IMR-90 (cell line): ENCODE results near the gene FNDC5. TPM values are rescaled to one million over a fixed set of nuclear protein-coding genes. Genes with fewer than 3 reads are reported as not detected.

Experiments
- ATAC-seq: fragments of 200-7000 bp; cut with Tn5 transposase; 2 replicates; pipeline ENCODE4 v1.9.1; 2020; ENCODE audit warnings: low read depth, mild to moderate bottlenecking, moderate library complexity
- BruUV-seq: library from RNA; stranded (reverse); fragments of 400-500 nt; replicated peaks from 2 replicates; lab custom pipeline; 2021; lab: Mats Ljungman, UMichigan
- CTCF ChIA-PET: fragments of 300-600 bp; formaldehyde crosslinking; extraction: SDS; loops from one replicate; lab custom pipeline; 2021; ENCODE audit warnings: antibody characterized with exemption; lab: Yijun Ruan, JAX
- POLR2A ChIA-PET: fragments of 300-600 bp; sonication (Branson Sonifier 250); formaldehyde crosslinking; loops from one replicate; lab custom pipeline; 2022; ENCODE audit warnings: antibody characterized with exemption; ENCODE audit not compliant: unreplicated experiment; lab: Charles Lee
- DNase-seq: peaks from one replicate; pipeline ENCODE4 v3.0.0; 2013
- H2AFZ ChIP-seq: replicated peaks from 2 replicates; pipeline ENCODE3; 2013; ENCODE audit warnings: low read length, mild to moderate bottlenecking; ENCODE audit not compliant: poor library complexity
- H2AK5ac ChIP-seq: 2 replicates; pipeline ENCODE4 v1.6.1; 2013; ENCODE audit warnings: low read depth, low read length, inconsistent platforms
- H2AK9ac ChIP-seq: replicated peaks from 2 replicates; pipeline ENCODE3; 2013; ENCODE audit warnings: mild to moderate bottlenecking, low read depth, low read length, moderate library complexity; ENCODE audit not compliant: poor library complexity
- H2BK120ac ChIP-seq: 2 replicates; pipeline ENCODE4 v1.6.1; 2013; ENCODE audit warnings: low read depth, low read length, inconsistent platforms
- H2BK15ac ChIP-seq: 3 replicates; pipeline ENCODE4 v1.6.1; 2013; ENCODE audit warnings: low read depth, low read length, inconsistent platforms
- H2BK20ac ChIP-seq: 2 replicates; pipeline ENCODE4 v1.6.1; 2013; ENCODE audit warnings: low read depth, mild to moderate bottlenecking, inconsistent platforms, low read length, moderate library complexity
- H2BK5ac ChIP-seq: 2 replicates; pipeline ENCODE4 v1.6.1; 2013; ENCODE audit warnings: mild to moderate bottlenecking, low read depth, low read length, inconsistent platforms; ENCODE audit not compliant: poor library complexity, severe bottlenecking
- H3K14ac ChIP-seq: replicated peaks from 2 replicates; pipeline ENCODE4 v1.6.1; 2013; ENCODE audit warnings: low read depth, low read length, inconsistent platforms
- H3K18ac ChIP-seq: 2 replicates; pipeline ENCODE4 v1.6.1; 2013; ENCODE audit warnings: low read depth, low read length, control low read depth
- H3K23ac ChIP-seq: 2 replicates; pipeline ENCODE4 v1.6.1; 2013; ENCODE audit warnings: low read depth, low read length, inconsistent platforms
- H3K27ac ChIP-seq: 2 replicates; pipeline ENCODE4 v1.5.1; 2013; ENCODE audit warnings: mild to moderate bottlenecking, control low read depth, low read length; ENCODE audit not compliant: insufficient read depth
- H3K27me3 ChIP-seq: 2 replicates; pipeline ENCODE4 v1.6.1; 2013; ENCODE audit warnings: low read length; ENCODE audit not compliant: control insufficient read depth, insufficient read depth
- H3K36me3 ChIP-seq: 2 replicates; pipeline ENCODE4 v1.6.1; 2013; ENCODE audit warnings: low read length, mixed read lengths; ENCODE audit not compliant: control insufficient read depth, insufficient read depth
- H3K4ac ChIP-seq: 2 replicates; pipeline ENCODE4 v1.6.1; 2013; ENCODE audit warnings: low read depth, low read length, inconsistent platforms
- H3K4me1 ChIP-seq: 2 replicates; pipeline ENCODE4 v1.6.1; 2013; ENCODE audit warnings: low read length, mixed read lengths; ENCODE audit not compliant: control insufficient read depth, insufficient read depth
- H3K4me2 ChIP-seq: 2 replicates; pipeline ENCODE4 v1.6.1; 2013; ENCODE audit warnings: low read depth, mild to moderate bottlenecking, control low read depth, low read length, moderate library complexity
- H3K4me3 ChIP-seq: 2 replicates; pipeline ENCODE4 v1.5.1; 2013; ENCODE audit warnings: low read depth, mild to moderate bottlenecking, control low read depth, low read length, moderate library complexity; ENCODE audit not compliant: insufficient read depth
- H3K56ac ChIP-seq: 2 replicates; pipeline ENCODE4 v1.6.1; 2013; ENCODE audit warnings: low read length, inconsistent platforms; ENCODE audit not compliant: insufficient read depth; ENCODE audit errors: extremely low read depth
- H3K79me1 ChIP-seq, 2 experiments: 2 replicates each; pipeline ENCODE4 v1.6.1; 2013; ENCODE audit warnings: low read length in 2 of 2, inconsistent platforms in 1 of 2, low read depth in 1 of 2
- H3K9ac ChIP-seq: 2 replicates; pipeline ENCODE4 v1.6.1; 2013; ENCODE audit warnings: low read depth, low read length, control low read depth
- H3K9me1 ChIP-seq: 2 replicates; pipeline ENCODE4 v1.6.1; 2013; ENCODE audit warnings: low read length, inconsistent platforms; ENCODE audit not compliant: insufficient read depth
- H3K9me3 ChIP-seq: 2 replicates; pipeline ENCODE4 v1.6.1; 2013; ENCODE audit warnings: low read length; ENCODE audit not compliant: control insufficient read depth, insufficient read depth
- H4K20me1 ChIP-seq: 2 replicates; pipeline ENCODE4 v1.6.1; 2013; ENCODE audit warnings: low read length, inconsistent platforms; ENCODE audit not compliant: insufficient read depth
- H4K5ac ChIP-seq: 2 replicates; pipeline ENCODE4 v1.6.1; 2013; ENCODE audit warnings: mild to moderate bottlenecking, low read depth, low read length, control low read depth
- H4K8ac ChIP-seq, 2 experiments: 2 replicates each; pipeline ENCODE4 v1.6.1; 2013; ENCODE audit warnings: low read depth in 2 of 2, low read length in 2 of 2, control low read depth in 1 of 2, inconsistent platforms in 1 of 2
- H4K91ac ChIP-seq: 2 replicates; pipeline ENCODE4 v1.6.1; 2013; ENCODE audit warnings: low read depth, low read length, inconsistent platforms; ENCODE audit not compliant: insufficient read depth
- BHLHE40 ChIP-seq: fragments of 150-350 bp; IDR thresholded peaks from 2 replicates; pipeline ENCODE4 v1.6.1; 2016; ENCODE audit warnings: mild to moderate bottlenecking, low read depth, low read length
- CEBPB ChIP-seq: IDR thresholded peaks from 2 replicates; pipeline ENCODE4 v1.6.1; 2012; ENCODE audit warnings: low read depth, low read length, improper control_type of control experiment
- CHD1 ChIP-seq: IDR thresholded peaks from 2 replicates; pipeline ENCODE4 v1.6.1; 2012; ENCODE audit warnings: low read depth, low read length, improper control_type of control experiment
- FOS ChIP-seq: fragments of 150-350 bp; IDR thresholded peaks from 2 replicates; pipeline ENCODE4 v1.6.1; 2016; ENCODE audit warnings: low read depth, low read length
- MAFK ChIP-seq: IDR thresholded peaks from 2 replicates; pipeline ENCODE4 v1.6.1; 2012; ENCODE audit warnings: low read depth, low read length, improper control_type of control experiment
- MAZ ChIP-seq: IDR thresholded peaks from 2 replicates; pipeline ENCODE4 v1.6.1; 2012; ENCODE audit warnings: low read depth, mild to moderate bottlenecking, low read length, improper control_type of control experiment, moderate library complexity, borderline replicate concordance
- MXI1 ChIP-seq: IDR thresholded peaks from 2 replicates; pipeline ENCODE4 v1.6.1; 2012; ENCODE audit warnings: low read depth, mild to moderate bottlenecking, low read length, moderate library complexity, borderline replicate concordance
- NFE2L2 ChIP-seq: fragments of 150-350 bp; IDR thresholded peaks from 2 replicates; pipeline ENCODE4 v1.6.1; 2016; ENCODE audit warnings: low read depth, mild to moderate bottlenecking, low read length
- POLR2A ChIP-seq: IDR thresholded peaks from 2 replicates; pipeline ENCODE4 v1.6.1; 2012; ENCODE audit warnings: mild to moderate bottlenecking, low read depth, low read length
- RAD21 ChIP-seq: IDR thresholded peaks from 2 replicates; pipeline ENCODE4 v1.6.1; 2012; ENCODE audit warnings: low read length, improper control_type of control experiment
- RCOR1 ChIP-seq: IDR thresholded peaks from 2 replicates; pipeline ENCODE4 v1.6.1; 2012; ENCODE audit warnings: mild to moderate bottlenecking, low read length, improper control_type of control experiment; ENCODE audit not compliant: insufficient replicate concordance
- RFX5 ChIP-seq: IDR thresholded peaks from 2 replicates; pipeline ENCODE4 v1.8.0; 2012; ENCODE audit warnings: low read depth, mild to moderate bottlenecking, low read length, moderate library complexity
- SMC3 ChIP-seq: fragments of 150-350 bp; IDR thresholded peaks from 2 replicates; pipeline ENCODE4 v1.6.1; 2016; ENCODE audit warnings: low read depth, mild to moderate bottlenecking, antibody characterized with exemption, low read length, moderate library complexity
- WGBS, 2 experiments: methylation state at CpG; one replicate each; pipeline versions ENCODE4 v1.1.5 to v1.1.7; 2013; ENCODE audit warnings: missing lambda C conversion rate in 2 of 2; ENCODE audit not compliant: insufficient read length in 1 of 2; ENCODE audit errors: extremely low coverage in 2 of 2; 5-methylcytosine and 5-hydroxymethylcytosine counted together
- dilution Hi-C: fragments of 300-500 bp; cut with HindIII; formaldehyde crosslinking; loops from one replicate; pipeline ENCODE4 v1.14.3; 2018; ENCODE audit warnings: low sequenced_read_pairs; ENCODE audit not compliant: unreplicated experiment
- in situ Hi-C: fragments of 300-500 bp; cut with MboI; formaldehyde crosslinking; loops from 3 replicates; pipeline ENCODE4 v1.14.3; 2019; ENCODE audit warnings: low sequenced_read_pairs, inconsistent platforms, mixed read lengths
- intact Hi-C: fragments of 100-400 bp; cut with micrococcal nuclease; formaldehyde crosslinking; loops from 2 replicates; pipeline ENCODE4 v1.10.0; 2022
- polyA plus RNA-seq, 3 experiments: library from polyadenylated mRNA; depleted of rRNA; stranded (reverse); fragments of >200 nt; gene quantifications; 2 replicates each; pipeline ENCODE4 v1.2.3, GENCODE V29; 2012; ENCODE audit warnings: low replicate concordance in 1 of 3
- total RNA-seq: library from RNA; depleted of rRNA; stranded (reverse); fragments of >200 nt; gene quantifications from 2 replicates; pipeline ENCODE4 v1.2.3, GENCODE V29; 2012
- TF ChIP-seq, protein P1 (sequence below): fragments of 150-350 bp; IDR thresholded peaks from 2 replicates; pipeline ENCODE4 v1.6.1; 2016; ENCODE audit warnings: low read depth, mild to moderate bottlenecking, low read length, moderate library complexity, borderline replicate concordance
- TF ChIP-seq, protein P2 (sequence below): conservative IDR thresholded peaks from 2 replicates; pipeline ENCODE4 v1.5.1; 2012; ENCODE audit warnings: mild to moderate bottlenecking, low read depth, low read length, improper control_type of control experiment
- TF ChIP-seq, protein P3 (sequence below): fragments of 150-350 bp; IDR thresholded peaks from 2 replicates; pipeline ENCODE4 v1.6.1; 2017; ENCODE audit warnings: mild to moderate bottlenecking, antibody characterized with exemption, low read length, low read depth

The FNDC5 gene
- total and polyA plus RNA-seq, 2 of the 4 experiments (the other 2 are of a cell fraction), result 1.2 to 1.6 TPM

DNA sequence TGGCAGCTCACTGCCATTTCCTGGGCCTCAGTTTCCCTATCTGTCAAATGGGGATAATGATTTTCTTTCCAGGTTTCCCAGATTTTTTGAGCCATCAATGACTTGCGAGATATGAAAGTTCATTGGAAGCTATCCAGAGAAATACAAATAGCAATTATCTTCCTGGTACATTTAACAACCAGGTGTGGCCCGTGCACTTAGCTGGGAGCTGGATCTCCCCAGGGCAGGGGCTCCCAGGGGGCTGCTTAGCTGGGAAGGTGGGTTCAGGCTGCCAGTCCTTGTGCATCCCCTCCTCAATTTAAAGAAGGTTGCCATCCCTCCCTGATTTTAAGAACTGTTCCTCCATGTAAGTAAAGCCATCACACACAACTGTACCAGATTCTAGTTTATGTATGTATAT lies 34.1 kb upstream of the FNDC5 start:
- no peaks in the 10 kb centered on the region for H4K20me1 ChIP-seq
- peaks cover 2% of the 10 kb centered on the region; the same call in 1 of the 2 replicates for H3K4me1 ChIP-seq
- peaks cover 5% of the 10 kb centered on the region for H3K27me3 ChIP-seq
- dilution Hi-C loops, result no loop called here
- H3K4me3 ChIP-seq, result no peak overlapping the region
- no CpG with 5 or more reads among the region's 2 CpGs for WGBS, 2 experiments
- H2BK20ac ChIP-seq, result no peak overlapping the region
- H3K27ac ChIP-seq, result no peak overlapping the region
- no peak overlapping the region for H2AK9ac ChIP-seq
- H2BK15ac ChIP-seq, result no peak overlapping the region
- no TSS peak for BruUV-seq
- no peak overlapping the region for H3K14ac ChIP-seq
- no peaks in the 10 kb centered on the region; the same call in 1 of the 2 replicates for H3K9me1 ChIP-seq
- no peak overlapping the region for H2BK120ac ChIP-seq
- 0 out of 4 replicates have a peak, but pooled peaks cover 0 to 9% of the 10 kb centered on the region in 2 experiments for H3K79me1 ChIP-seq
- H4K91ac ChIP-seq, result no peak overlapping the region
- H3K36me3 ChIP-seq, result no peaks in the 10 kb centered on the region
- H3K23ac ChIP-seq, result no peak overlapping the region
- no peak overlapping the region for H4K8ac ChIP-seq
- no peak overlapping the region for H2AK5ac ChIP-seq
- H2BK5ac ChIP-seq, result no peak overlapping the region
- DNase-seq (no peak), ATAC-seq (no peak)
- no peak overlapping the region for H3K4ac ChIP-seq
- no peak overlapping the region for H3K18ac ChIP-seq
- H3K4me2 ChIP-seq, result no peak overlapping the region
- in situ Hi-C loops, result no loop called here
- H3K9ac ChIP-seq, result no peak overlapping the region
- CTCF ChIA-PET, result interaction anchor here (0.6 to 0.8 kb wide), 3 partner anchors 10 to 420 kb away, joined by 3 read pairs; no protein-coding TSS in a partner anchor
- H3K9me3 ChIP-seq, result no peaks in the 10 kb centered on the region
- H3K56ac ChIP-seq, result no peak overlapping the region
- POLR2A ChIA-PET, result no interaction called here
- no peak overlapping the region for H4K5ac ChIP-seq
- intact Hi-C loops, result no loop called here
- TF ChIP-seq SMC3 (no peak), MXI1 (no peak), RFX5 (no peak), CEBPB (no peak), BHLHE40 (no peak), FOS (no peak), RCOR1 (no peak), POLR2A (no peak), CHD1 (no peak), RAD21 (no peak), MAFK (no peak), NFE2L2 (no peak), MAZ (no peak)
- TF ChIP-seq, protein P1, sequence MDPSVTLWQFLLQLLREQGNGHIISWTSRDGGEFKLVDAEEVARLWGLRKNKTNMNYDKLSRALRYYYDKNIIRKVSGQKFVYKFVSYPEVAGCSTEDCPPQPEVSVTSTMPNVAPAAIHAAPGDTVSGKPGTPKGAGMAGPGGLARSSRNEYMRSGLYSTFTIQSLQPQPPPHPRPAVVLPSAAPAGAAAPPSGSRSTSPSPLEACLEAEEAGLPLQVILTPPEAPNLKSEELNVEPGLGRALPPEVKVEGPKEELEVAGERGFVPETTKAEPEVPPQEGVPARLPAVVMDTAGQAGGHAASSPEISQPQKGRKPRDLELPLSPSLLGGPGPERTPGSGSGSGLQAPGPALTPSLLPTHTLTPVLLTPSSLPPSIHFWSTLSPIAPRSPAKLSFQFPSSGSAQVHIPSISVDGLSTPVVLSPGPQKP, result no peak
- TF ChIP-seq, protein P2, sequence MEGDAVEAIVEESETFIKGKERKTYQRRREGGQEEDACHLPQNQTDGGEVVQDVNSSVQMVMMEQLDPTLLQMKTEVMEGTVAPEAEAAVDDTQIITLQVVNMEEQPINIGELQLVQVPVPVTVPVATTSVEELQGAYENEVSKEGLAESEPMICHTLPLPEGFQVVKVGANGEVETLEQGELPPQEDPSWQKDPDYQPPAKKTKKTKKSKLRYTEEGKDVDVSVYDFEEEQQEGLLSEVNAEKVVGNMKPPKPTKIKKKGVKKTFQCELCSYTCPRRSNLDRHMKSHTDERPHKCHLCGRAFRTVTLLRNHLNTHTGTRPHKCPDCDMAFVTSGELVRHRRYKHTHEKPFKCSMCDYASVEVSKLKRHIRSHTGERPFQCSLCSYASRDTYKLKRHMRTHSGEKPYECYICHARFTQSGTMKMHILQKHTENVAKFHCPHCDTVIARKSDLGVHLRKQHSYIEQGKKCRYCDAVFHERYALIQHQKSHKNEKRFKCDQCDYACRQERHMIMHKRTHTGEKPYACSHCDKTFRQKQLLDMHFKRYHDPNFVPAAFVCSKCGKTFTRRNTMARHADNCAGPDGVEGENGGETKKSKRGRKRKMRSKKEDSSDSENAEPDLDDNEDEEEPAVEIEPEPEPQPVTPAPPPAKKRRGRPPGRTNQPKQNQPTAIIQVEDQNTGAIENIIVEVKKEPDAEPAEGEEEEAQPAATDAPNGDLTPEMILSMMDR, result no peak
- TF ChIP-seq, protein P3, sequence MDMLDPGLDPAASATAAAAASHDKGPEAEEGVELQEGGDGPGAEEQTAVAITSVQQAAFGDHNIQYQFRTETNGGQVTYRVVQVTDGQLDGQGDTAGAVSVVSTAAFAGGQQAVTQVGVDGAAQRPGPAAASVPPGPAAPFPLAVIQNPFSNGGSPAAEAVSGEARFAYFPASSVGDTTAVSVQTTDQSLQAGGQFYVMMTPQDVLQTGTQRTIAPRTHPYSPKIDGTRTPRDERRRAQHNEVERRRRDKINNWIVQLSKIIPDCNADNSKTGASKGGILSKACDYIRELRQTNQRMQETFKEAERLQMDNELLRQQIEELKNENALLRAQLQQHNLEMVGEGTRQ, result no peak
- H2AFZ ChIP-seq, result no peak overlapping the region
